ENCODE data around the gene BFAR.
"Not testable (repeated sequence)": the region's sequence is repeated elsewhere in the genome, so short reads cannot be mapped to it uniquely, and the experiment has no call there.

The BFAR gene

GRCh38 chr16:14627078-14627477, 5.7 kb upstream of the BFAR start:
- intact Hi-C loops (cut with micrococcal nuclease): no loop called here
- Mint-ChIP-seq H3K4me3 (no peak overlapping the region), H3K27ac (no peak overlapping the region), H3K36me3 (ENCODE audit: low read depth) (peaks cover 78% of the 10 kb centered on the region), H3K9me3 (no peaks in the 10 kb centered on the region), H3K27me3 (no peaks in the 10 kb centered on the region), H3K4me1 (ENCODE audit: low read depth) (peaks cover 16% of the 10 kb centered on the region)

- H3K36me3 Mint-ChIP-seq (ENCODE audit: low read depth): peaks cover 70% of the 10 kb centered on the region
- intact Hi-C loops (cut with micrococcal nuclease): no loop called here
- H3K27ac Mint-ChIP-seq: peak overlapping the region; percentile 97
- peaks cover 17% of the 10 kb centered on the region for H3K4me1 Mint-ChIP-seq (ENCODE audit: low read depth)
- H3K4me3 Mint-ChIP-seq: peak overlapping the region; percentile 88
- no peaks in the 10 kb centered on the region for H3K27me3 Mint-ChIP-seq
- H3K9me3 Mint-ChIP-seq: no peaks in the 10 kb centered on the region
Observed at GRCh38 chr16:14628806-14629611, 3.7 kb upstream of the BFAR start.

- peaks cover 23% of the 10 kb centered on the region for H3K4me1 Mint-ChIP-seq (ENCODE audit: low read depth)
Observed at GRCh38 chr16:14629612-14629918, 3.2 kb upstream of the BFAR start.

DNA sequence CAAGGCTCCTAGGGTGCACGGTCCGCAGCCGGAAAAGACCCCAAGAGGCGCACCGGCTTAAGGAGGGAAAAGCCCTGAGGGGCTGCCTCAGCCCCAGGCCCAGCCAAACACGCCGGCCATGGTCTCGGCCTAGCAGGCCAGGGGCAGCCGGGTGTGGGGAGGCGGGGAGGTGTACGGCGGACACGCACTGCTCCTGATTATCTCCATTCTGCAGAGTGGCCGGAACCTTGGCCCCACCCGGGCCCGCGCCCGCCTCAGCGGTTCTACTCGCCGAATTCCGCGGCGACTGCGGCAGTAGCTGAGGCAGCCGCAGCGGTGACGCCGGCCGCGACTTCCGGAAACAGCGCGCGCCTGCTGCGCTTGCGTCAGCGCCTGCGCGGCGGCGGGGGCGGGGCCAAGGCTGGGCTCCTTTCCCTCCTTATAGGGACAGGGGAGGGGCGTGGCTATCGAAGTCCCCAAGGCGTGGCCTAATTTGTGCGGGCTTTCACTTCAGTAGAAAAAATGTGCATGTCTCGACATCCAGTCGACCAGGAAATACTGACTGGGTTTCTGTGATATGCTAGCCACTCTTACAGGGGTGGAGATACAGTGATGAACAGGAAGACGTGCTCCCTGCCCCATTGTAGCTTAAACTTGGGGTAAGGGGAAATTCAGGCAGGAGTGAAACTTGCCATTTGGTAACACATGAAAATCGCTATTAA, 2.7 kb upstream of the BFAR start, which contains the start of gene PARN:
TSS of gene PARN (minus strand) at position 342 of the 701 bp plus-strand sequence. CDS start at position 207, 135 bp downstream.
- Mint-ChIP-seq H3K36me3 (ENCODE audit: low read depth) (peaks cover 70% of the 10 kb centered on the region), H3K27ac (peak within 1 kb of the TSS; percentile 97), H3K27me3 (no peaks in the 10 kb centered on the region), H3K4me1 (ENCODE audit: low read depth) (peaks cover 28% of the 10 kb centered on the region), H3K4me3 (peak within 1 kb of the TSS; percentile 88), H3K9me3 (no peaks in the 10 kb centered on the region)
- intact Hi-C loops (cut with micrococcal nuclease): loop anchor here (5.0 kb wide), 1 partner anchor 628 kb away; no protein-coding TSS in a partner anchor

More at GRCh38 chr16:14629612-14629918, 3.2 kb upstream of the BFAR start:
- Mint-ChIP-seq H3K4me3 (peak overlapping the region; percentile 88), H3K27me3 (no peaks in the 10 kb centered on the region), H3K36me3 (ENCODE audit: low read depth) (peaks cover 70% of the 10 kb centered on the region), H3K27ac (peak overlapping the region; percentile 97), H3K9me3 (no peaks in the 10 kb centered on the region)
- intact Hi-C loops (cut with micrococcal nuclease): no loop called here

GRCh38 chr16:14630620-14631330, 2.0 kb upstream of the BFAR start:
- Mint-ChIP-seq H3K27ac (peak overlapping the region; percentile 97), H3K4me3 (peak overlapping the region; percentile 88), H3K36me3 (ENCODE audit: low read depth) (peaks cover 66% of the 10 kb centered on the region), H3K4me1 (ENCODE audit: low read depth) (peaks cover 31% of the 10 kb centered on the region)
- intact Hi-C loops (cut with micrococcal nuclease): loop anchor here (5.0 kb wide), 1 partner anchor 628 kb away; no protein-coding TSS in a partner anchor
- not testable (repeated sequence) for H3K27me3 Mint-ChIP-seq, H3K9me3 Mint-ChIP-seq

- intact Hi-C loops (cut with micrococcal nuclease): loop anchor here (5.0 kb wide), 1 partner anchor 632 kb away; no protein-coding TSS in a partner anchor
- no peaks in the 10 kb centered on the region for H3K27me3 Mint-ChIP-seq
Observed at GRCh38 chr16:14634389-14634725, 1.6 kb downstream of the BFAR start.

GRCh38 chr16:14635395-14636165, 2.8 kb downstream of the BFAR start:
- H3K9me3 Mint-ChIP-seq: no peaks in the 10 kb centered on the region
- H3K27me3 Mint-ChIP-seq: no peaks in the 10 kb centered on the region
- H3K36me3 Mint-ChIP-seq (ENCODE audit: low read depth): peaks cover 58% of the 10 kb centered on the region
- intact Hi-C loops (cut with micrococcal nuclease): no loop called here
- H3K4me1 Mint-ChIP-seq (ENCODE audit: low read depth): peaks cover 32% of the 10 kb centered on the region
- no peak overlapping the region for H3K27ac Mint-ChIP-seq
- H3K4me3 Mint-ChIP-seq: no peak overlapping the region

More at GRCh38 chr16:14634389-14634725, 1.6 kb downstream of the BFAR start:
- Mint-ChIP-seq H3K4me3 (peak overlapping the region; percentile 95), H3K4me1 (ENCODE audit: low read depth) (peaks cover 30% of the 10 kb centered on the region), H3K9me3 (no peaks in the 10 kb centered on the region), H3K36me3 (ENCODE audit: low read depth) (peaks cover 56% of the 10 kb centered on the region), H3K27ac (no peak overlapping the region)

- intact Hi-C loops (cut with micrococcal nuclease); H3K4me3 Mint-ChIP-seq: not testable (repeated sequence)
- H3K36me3 Mint-ChIP-seq (ENCODE audit: low read depth): peaks cover 65% of the 10 kb centered on the region
Observed at GRCh38 chr16:14636179-14636950, 3.6 kb downstream of the BFAR start.

GRCh38 chr16:14636951-14637240, 4.1 kb downstream of the BFAR start:
- Mint-ChIP-seq H3K4me1 (ENCODE audit: low read depth) (peaks cover 33% of the 10 kb centered on the region), H3K36me3 (ENCODE audit: low read depth) (peaks cover 66% of the 10 kb centered on the region)
- H3K4me3 Mint-ChIP-seq; H3K9me3 Mint-ChIP-seq; H3K27me3 Mint-ChIP-seq; H3K27ac Mint-ChIP-seq; intact Hi-C loops (cut with micrococcal nuclease): not testable (repeated sequence)

More at GRCh38 chr16:14636179-14636950, 3.6 kb downstream of the BFAR start:
- H3K9me3 Mint-ChIP-seq, H3K27ac Mint-ChIP-seq, H3K27me3 Mint-ChIP-seq: not testable (repeated sequence)
- peaks cover 31% of the 10 kb centered on the region for H3K4me1 Mint-ChIP-seq (ENCODE audit: low read depth)

- Mint-ChIP-seq H3K4me1 (ENCODE audit: low read depth) (peaks cover 22% of the 10 kb centered on the region), H3K36me3 (ENCODE audit: low read depth) (peaks cover 65% of the 10 kb centered on the region), H3K27ac (no peak overlapping the region), H3K27me3 (no peaks in the 10 kb centered on the region), H3K9me3 (no peaks in the 10 kb centered on the region), H3K4me3 (no peak overlapping the region)
- intact Hi-C loops (cut with micrococcal nuclease): no loop called here
Observed at GRCh38 chr16:14640538-14640937, 7.8 kb downstream of the BFAR start.

DNA sequence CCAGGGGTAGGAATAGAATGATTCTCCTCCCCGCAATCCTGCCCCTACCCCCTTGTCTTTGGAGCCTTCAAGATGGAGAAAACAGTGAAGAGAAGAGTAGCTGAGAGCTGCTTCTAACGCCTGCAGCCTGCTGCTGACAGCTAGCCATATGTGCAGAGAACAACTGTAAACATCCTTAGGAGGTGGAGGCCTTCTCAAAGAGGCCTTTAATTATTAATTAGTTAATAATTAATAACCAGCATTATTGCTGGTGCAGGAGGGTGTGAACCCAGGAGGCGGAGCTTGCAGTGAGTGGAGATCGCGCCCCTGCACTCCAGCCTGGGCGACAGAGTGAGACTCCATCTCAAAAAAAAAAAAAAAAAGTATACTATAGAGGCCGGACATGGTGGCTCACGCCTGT, 8.5 kb downstream of the BFAR start:
- Mint-ChIP-seq H3K27ac (no peak overlapping the region), H3K9me3 (no peaks in the 10 kb centered on the region), H3K27me3 (no peaks in the 10 kb centered on the region), H3K36me3 (ENCODE audit: low read depth) (peaks cover 67% of the 10 kb centered on the region), H3K4me3 (no peak overlapping the region), H3K4me1 (ENCODE audit: low read depth) (peaks cover 17% of the 10 kb centered on the region)
- intact Hi-C loops (cut with micrococcal nuclease): no loop called here

GRCh38 chr16:14641926-14642325, 9.2 kb downstream of the BFAR start:
- Mint-ChIP-seq H3K9me3 (no peaks in the 10 kb centered on the region), H3K36me3 (ENCODE audit: low read depth) (peaks cover 72% of the 10 kb centered on the region), H3K27ac (no peak overlapping the region), H3K27me3 (no peaks in the 10 kb centered on the region), H3K4me3 (no peak overlapping the region), H3K4me1 (ENCODE audit: low read depth) (peaks cover 15% of the 10 kb centered on the region)
- intact Hi-C loops (cut with micrococcal nuclease): no loop called here

GRCh38 chr16:14649816-14650215, 17.1 kb downstream of the BFAR start:
- no peak overlapping the region for H3K27ac Mint-ChIP-seq
- H3K9me3 Mint-ChIP-seq: no peaks in the 10 kb centered on the region
- intact Hi-C loops (cut with micrococcal nuclease): no loop called here
- peaks cover 96% of the 10 kb centered on the region for H3K36me3 Mint-ChIP-seq (ENCODE audit: low read depth)
- no peak overlapping the region for H3K4me3 Mint-ChIP-seq
- no peaks in the 10 kb centered on the region for H3K27me3 Mint-ChIP-seq
- no peaks in the 10 kb centered on the region for H3K4me1 Mint-ChIP-seq (ENCODE audit: low read depth)
